Activated naive CD4-positive, alpha-beta T cell treated with anti-CD3 and anti-CD28 coated beads, Interleukin-2, amount 50 U/mL, for 24 hours (primary cell): Measurements from ENCODE around the gene ORMDL3.
"Not testable (repeated sequence)": the region's sequence is repeated elsewhere in the genome, so short reads cannot be mapped to it uniquely, and the experiment has no call there.

Experiments used
- H3K27ac Mint-ChIP-seq: one replicate; pipeline ENCODE4 v1.8.0; 2021; ENCODE audit warnings: mild to moderate bottlenecking, mixed read lengths
- H3K27me3 Mint-ChIP-seq: one replicate; pipeline ENCODE4 v1.8.0; 2021; ENCODE audit warnings: mixed read lengths
- H3K36me3 Mint-ChIP-seq: one replicate; pipeline ENCODE4 v1.8.0; 2021; ENCODE audit warnings: mixed read lengths
- H3K4me1 Mint-ChIP-seq: one replicate; pipeline ENCODE4 v1.8.0; 2021; ENCODE audit warnings: mixed read lengths
- H3K4me3 Mint-ChIP-seq: one replicate; pipeline ENCODE4 v1.8.0; 2021; ENCODE audit warnings: mild to moderate bottlenecking, mixed read lengths
- H3K9me3 Mint-ChIP-seq: one replicate; pipeline ENCODE4 v1.8.0; 2021; ENCODE audit warnings: mixed read lengths

Gene ORMDL3

DNA sequence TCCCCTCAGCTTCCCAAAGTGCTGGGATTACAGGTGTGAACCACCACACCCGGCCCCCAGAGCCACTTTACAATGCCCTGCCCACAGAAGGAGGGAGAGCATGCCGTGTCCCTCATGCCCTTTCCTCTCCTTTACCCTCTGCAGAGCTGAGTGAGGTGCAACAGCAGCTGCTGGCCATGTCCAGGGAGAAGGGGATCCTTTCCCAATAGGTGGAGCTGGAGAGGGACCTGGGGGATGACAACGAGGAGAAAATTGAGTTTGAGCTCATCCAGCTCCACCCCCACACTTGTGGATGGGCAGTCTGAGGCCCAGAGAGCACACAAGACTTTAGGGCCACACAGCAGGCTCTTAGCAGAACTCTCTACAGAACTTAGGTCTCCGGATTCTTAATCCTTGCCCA, 27.5 kb upstream of the ORMDL3 start:
- H3K27ac Mint-ChIP-seq, result no peak overlapping the region
- no peaks in the 10 kb centered on the region for H3K36me3 Mint-ChIP-seq
- H3K27me3 Mint-ChIP-seq, result no peaks in the 10 kb centered on the region
- H3K4me1 Mint-ChIP-seq, result peaks cover 19% of the 10 kb centered on the region
- no peaks in the 10 kb centered on the region for H3K9me3 Mint-ChIP-seq
- peak overlapping the region; percentile 26 for H3K4me3 Mint-ChIP-seq

DNA sequence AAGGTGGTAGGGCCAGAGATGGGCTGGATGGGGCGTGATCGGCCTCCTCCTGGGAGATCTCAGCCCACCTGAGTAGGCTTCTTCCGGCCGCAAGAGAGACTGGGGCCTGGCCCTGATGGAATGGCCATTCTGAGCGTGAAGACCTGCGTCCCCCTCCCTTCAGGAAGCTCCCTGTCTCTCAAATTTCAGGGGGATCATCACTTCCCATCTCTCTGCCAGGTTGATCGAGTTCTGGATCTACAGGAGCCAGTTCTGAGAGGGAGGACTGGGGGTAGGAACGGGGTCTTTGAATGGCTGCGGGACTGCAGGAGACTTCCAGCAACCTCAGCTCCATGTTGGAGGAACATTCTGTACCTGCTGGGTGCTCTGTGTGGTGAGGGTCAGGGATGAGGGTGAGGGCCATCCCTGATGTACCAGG, 26.1 kb upstream of the ORMDL3 start:
- Mint-ChIP-seq H3K36me3 (no peaks in the 10 kb centered on the region), H3K9me3 (no peaks in the 10 kb centered on the region), H3K27ac (peak overlapping the region; percentile 55), H3K4me1 (peaks cover 19% of the 10 kb centered on the region), H3K27me3 (no peaks in the 10 kb centered on the region), H3K4me3 (peak overlapping the region; percentile 77)

DNA sequence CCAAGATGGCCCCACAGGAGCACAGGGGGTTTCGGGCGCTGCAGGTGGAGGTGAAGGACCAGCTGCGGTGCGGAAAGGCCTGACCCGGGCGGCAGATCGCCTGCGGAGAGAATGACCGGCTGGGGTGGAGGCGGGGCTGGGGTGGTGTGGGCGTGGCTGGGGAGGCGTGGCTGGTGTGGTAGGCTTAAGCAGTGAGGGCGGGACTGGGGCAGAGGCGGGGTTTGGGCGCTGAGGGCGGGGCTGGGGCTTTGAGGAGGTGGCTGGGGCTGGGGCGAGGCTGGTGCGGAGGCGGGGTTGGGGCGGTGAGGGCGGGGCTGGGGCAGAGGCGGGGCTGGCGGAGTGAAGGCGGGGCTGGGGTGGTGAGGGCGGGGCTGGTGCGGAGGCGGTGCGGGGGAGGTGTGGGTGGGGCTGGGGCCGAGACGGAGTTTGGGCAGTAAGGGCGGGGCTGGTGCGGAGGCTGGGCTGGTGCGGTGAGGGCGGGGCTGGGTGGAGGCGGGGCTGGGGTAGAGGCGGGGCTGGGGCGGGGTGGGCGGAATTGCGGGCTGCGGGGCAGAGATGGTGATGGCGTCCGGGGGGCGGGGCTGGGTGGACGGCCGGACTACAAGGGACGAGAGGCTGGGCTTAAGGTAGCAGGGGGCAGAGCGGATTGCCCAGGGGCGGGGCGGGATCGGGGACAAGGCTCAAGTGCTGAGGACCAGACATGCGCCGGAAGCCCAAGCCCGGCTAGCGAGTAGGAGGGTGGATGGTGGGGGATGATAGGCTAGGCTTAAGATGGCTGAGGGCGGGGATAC, 25.5 kb upstream of the ORMDL3 start:
- no peaks in the 10 kb centered on the region for H3K36me3 Mint-ChIP-seq
- H3K4me1 Mint-ChIP-seq, result peaks cover 21% of the 10 kb centered on the region
- no peaks in the 10 kb centered on the region for H3K27me3 Mint-ChIP-seq
- H3K4me3 Mint-ChIP-seq, result peak overlapping the region; percentile 77
- H3K27ac Mint-ChIP-seq, result peak overlapping the region; percentile 80
- no peaks in the 10 kb centered on the region for H3K9me3 Mint-ChIP-seq

DNA sequence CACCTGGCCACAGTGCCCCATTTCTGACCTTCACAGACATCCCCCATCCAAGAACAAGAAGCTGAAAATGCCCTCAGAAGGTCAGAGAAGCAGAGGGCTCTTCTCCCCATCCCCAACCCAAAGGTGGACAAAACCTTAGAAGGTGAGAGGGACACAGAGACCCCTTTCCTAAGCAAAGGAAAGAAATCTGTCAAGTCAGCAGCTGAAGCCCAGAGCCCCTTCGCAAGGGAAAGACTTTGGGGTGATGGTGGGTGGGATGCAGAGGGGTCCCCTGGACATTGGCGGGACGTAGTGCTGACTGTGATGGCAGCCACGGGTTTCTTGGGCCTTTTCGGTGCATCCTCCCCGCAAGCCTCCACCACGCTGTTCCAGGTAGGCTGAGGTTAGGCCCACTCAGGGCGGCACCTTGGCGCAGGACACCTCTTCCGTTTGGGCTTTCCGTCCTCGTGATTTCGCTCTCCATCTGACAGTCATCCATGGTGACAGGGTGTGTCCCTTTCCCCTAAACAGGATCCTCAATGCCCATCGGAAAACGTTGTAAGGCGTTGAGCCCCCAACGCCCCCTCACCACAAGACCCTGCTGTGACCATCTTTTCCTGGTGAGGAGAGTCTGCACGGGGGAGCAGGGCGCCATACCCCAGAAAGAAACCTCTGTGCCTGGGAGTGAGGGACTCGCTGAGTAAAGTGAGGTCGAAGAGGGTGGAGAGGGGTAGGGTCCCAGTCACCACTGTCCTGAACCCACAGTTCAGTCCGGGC, 24.7 kb upstream of the ORMDL3 start:
- peak overlapping the region; percentile 68 for H3K4me3 Mint-ChIP-seq
- H3K27me3 Mint-ChIP-seq, result no peaks in the 10 kb centered on the region
- H3K36me3 Mint-ChIP-seq, result no peaks in the 10 kb centered on the region
- peak overlapping the region; percentile 80 for H3K27ac Mint-ChIP-seq
- peaks cover 28% of the 10 kb centered on the region for H3K4me1 Mint-ChIP-seq
- H3K9me3 Mint-ChIP-seq, result no peaks in the 10 kb centered on the region

DNA sequence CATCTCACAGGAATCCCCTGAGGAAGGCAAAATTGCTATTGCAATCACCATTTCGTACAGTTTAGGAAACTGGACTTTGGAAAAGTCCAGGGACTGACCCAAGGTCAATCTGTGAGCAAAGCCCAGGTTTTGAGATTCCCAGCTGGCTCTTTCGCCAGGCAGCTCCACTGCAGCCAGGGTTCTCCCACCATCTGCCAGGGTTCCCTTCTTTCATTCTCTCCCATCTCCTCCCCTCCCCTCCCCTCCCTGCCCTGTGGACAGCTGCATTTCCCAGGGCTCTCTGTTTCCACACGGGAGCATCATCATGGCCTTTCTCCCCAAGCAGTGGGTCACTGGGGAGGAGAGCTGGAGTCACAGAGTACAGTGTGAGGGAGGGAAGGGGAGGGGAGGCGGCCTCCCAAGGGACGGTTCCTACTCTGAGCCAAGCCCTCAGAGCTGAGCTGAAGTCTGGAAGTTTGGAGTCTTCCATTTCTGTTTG, 23.5 kb upstream of the ORMDL3 start:
- Mint-ChIP-seq H3K27ac (peak overlapping the region; percentile 18), H3K4me3 (no peak overlapping the region), H3K4me1 (peaks cover 28% of the 10 kb centered on the region), H3K27me3 (no peaks in the 10 kb centered on the region), H3K9me3 (no peaks in the 10 kb centered on the region), H3K36me3 (no peaks in the 10 kb centered on the region)

DNA sequence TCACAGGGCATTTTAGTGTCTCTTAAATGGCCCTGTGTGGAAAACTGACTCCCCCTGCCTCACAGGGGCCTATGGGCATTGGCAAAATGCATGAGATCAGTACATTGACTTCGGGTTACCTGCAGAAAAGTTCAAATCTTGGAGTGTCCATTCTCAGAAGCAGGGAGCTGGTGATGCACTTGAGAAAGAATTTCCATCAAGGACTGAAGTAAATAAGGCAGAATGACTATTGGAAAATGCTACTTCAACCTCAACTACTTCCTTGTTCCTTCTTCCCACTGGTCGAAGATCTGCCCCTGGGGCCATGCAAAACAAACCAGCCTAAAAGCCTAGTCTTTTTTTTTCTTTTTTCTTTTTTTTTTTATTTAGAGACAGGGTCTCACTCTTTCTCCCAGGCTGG, 21.6 kb upstream of the ORMDL3 start:
- Mint-ChIP-seq H3K27me3 (no peaks in the 10 kb centered on the region), H3K4me3 (no peak overlapping the region), H3K36me3 (no peaks in the 10 kb centered on the region), H3K4me1 (peaks cover 28% of the 10 kb centered on the region), H3K27ac (no peak overlapping the region), H3K9me3 (no peaks in the 10 kb centered on the region)

DNA sequence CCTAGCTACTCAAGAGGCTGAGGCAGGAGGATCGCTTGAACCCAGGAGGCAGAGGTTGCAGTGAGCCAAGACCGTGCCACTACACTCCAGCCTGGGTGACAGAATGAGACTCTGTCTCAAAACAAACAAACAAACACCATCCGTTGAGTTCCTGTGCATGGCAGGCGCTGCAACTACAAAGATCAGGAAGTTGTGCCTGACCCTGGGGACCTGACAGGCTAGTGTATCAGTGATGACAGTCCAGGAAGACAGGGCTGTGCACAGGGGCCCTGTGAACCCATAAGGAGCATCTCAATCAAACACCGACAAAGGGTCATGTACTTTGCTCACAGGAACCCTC, 21.1 kb upstream of the ORMDL3 start:
- H3K4me3 Mint-ChIP-seq, H3K36me3 Mint-ChIP-seq, H3K27ac Mint-ChIP-seq, H3K27me3 Mint-ChIP-seq, H3K9me3 Mint-ChIP-seq: not testable (repeated sequence)
- H3K4me1 Mint-ChIP-seq, result peaks cover 26% of the 10 kb centered on the region

DNA sequence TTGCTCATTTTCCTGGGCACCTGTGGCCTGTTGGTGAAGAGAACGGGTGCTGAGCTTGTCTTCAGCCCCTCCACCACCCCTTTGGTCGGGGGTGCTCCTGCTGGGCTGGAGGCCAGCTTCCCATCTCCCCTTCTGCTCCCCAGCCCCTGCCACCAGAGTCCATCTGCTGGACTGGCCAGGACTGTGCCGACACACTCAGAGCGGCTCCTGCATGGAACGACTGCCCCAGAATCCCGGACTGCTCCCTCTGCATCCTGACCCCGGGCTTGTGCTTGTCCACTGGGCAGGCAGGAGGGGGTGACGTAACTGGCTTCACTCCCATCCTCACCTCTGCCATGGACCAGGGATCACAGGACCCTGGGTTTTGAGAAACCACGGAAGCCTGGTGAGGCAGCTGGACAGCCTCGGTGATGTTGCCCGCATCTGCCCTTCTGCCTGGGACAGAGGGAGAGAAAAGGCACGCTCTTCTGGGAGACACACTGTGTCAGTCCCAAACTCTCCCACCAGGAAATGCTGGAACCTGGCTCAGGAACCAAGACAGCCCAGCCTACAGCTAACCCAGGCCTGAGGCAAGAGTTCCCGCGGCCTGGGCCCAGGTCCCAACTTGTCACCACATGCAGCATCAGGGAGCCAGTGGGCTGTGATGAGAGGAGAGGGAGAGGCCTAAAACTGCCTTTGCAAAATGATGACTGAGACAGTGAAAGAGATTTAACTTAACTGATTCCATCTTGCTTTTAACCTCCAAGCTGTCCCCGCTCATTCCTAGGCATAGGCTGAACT, 19.3 kb upstream of the ORMDL3 start:
- Mint-ChIP-seq H3K27me3 (no peaks in the 10 kb centered on the region), H3K9me3 (no peaks in the 10 kb centered on the region), H3K4me1 (peaks cover 17% of the 10 kb centered on the region), H3K27ac (no peak overlapping the region), H3K4me3 (no peak overlapping the region), H3K36me3 (no peaks in the 10 kb centered on the region)

DNA sequence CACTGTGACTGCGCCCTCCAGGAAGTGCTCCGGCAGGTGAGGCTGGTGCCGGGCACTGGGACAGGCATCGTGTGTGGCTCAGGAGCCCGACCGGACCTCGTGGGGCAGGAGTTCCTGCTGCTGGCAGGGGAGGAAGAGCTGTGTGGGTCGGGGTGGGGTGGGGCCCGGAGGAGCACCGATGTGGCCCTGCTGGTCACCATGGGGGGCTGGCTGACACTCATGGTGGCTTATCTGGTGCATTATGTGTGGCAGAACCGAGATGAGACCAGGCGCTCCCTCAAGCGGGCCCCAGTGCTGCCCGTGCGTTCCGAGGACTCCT, 17.0 kb upstream of the ORMDL3 start:
- Mint-ChIP-seq H3K9me3 (no peaks in the 10 kb centered on the region), H3K27ac (no peak overlapping the region), H3K36me3 (no peaks in the 10 kb centered on the region), H3K4me3 (no peak overlapping the region), H3K4me1 (peaks cover 23% of the 10 kb centered on the region), H3K27me3 (no peaks in the 10 kb centered on the region)

DNA sequence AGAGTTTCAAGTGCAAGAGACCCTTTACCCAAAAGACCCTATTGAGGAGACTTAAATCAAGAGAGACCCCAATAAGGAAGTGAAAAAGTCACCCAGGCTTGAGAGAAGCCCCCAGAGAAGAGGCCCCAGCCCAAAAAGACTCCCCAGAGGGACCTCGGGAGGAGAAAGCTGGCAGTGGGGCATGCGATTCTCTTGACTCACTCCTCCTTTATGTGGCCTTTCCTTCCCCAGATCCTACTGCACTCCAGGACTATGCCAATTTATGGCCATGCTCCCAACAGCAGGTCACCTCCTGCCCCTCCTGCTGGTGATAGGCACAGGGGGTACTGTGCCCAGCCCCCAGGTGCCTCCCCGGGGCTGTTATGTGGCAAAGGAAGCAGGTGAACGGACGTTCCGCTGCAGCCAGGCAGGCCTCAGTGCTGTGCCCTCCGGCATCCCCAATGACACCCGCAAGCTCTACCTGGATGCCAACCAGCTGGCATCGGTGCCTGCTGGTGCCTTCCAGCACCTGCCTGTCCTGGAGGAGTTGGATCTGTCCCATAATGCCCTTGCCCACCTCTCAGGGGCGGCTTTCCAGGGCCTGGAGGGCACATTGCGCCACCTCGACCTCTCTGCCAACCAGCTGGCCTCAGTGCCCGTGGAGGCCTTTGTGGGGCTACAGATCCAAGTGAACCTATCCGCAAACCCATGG, 16.4 kb upstream of the ORMDL3 start:
- no peaks in the 10 kb centered on the region for H3K9me3 Mint-ChIP-seq
- H3K4me1 Mint-ChIP-seq, result peaks cover 25% of the 10 kb centered on the region
- H3K27ac Mint-ChIP-seq, result no peak overlapping the region
- no peaks in the 10 kb centered on the region for H3K36me3 Mint-ChIP-seq
- no peaks in the 10 kb centered on the region for H3K27me3 Mint-ChIP-seq
- H3K4me3 Mint-ChIP-seq, result no peak overlapping the region

DNA sequence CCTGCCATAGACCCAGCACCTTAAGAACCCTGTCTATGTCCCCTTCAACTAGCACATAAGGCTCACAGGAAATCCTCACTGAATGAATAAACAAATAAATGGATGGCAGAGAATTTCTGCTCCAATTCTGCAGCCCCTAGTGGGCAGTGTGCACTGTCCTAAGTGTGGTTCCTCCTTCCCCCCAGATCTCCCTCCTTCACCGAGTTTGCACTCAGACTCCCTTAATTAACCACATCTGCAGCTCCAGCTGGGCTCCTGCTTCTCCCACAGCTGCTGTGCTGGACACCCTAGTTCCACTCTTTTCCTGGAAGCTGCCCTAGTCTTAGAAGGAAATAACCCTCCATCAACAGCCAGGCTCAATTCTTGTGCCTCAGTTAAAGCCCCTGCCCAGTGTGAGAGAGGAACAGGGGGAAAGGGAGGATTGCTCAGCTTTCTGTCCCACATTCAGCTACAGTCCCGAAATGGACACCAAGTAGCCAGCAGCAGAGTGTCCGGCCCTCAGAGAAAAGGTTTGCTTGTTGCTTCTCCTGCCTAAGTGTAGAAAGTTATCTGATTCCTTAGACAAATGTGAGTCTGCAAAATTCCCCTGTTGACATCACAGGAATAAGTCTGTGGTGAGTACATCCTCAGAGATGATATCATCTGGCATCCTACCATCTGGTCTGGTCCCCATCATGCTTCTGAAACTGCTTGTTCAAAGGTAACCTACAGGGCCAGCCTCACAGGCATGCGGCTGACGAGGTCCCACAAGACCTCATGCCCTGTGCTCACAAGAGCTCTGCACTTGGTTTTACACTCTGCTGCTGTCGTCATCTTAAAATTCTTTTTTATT, 12.4 kb upstream of the ORMDL3 start:
- Mint-ChIP-seq H3K4me3 (no peak overlapping the region), H3K4me1 (peaks cover 16% of the 10 kb centered on the region), H3K27ac (no peak overlapping the region), H3K9me3 (no peaks in the 10 kb centered on the region), H3K27me3 (no peaks in the 10 kb centered on the region), H3K36me3 (no peaks in the 10 kb centered on the region)

DNA sequence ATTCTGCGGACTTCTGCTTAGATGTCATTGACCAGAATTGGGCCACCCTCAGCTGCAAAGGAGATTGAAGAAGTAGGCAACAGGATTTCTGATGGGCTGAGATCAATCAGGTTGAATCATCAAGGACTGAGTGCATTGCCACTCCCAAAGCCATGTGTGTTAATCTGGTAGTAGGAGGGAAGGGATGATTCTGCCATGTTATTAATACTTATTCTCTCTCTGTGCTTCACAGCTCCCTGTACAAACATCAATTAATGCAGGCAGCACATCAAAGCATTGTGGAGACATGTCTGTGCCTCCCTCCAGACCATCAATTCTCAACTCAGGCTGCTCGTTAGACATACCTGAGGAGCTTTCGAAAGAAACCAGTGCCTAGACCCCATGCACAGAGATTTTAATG, 11.7 kb upstream of the ORMDL3 start:
- Mint-ChIP-seq H3K9me3 (no peaks in the 10 kb centered on the region), H3K4me3 (no peak overlapping the region), H3K36me3 (no peaks in the 10 kb centered on the region), H3K4me1 (peaks cover 16% of the 10 kb centered on the region), H3K27me3 (no peaks in the 10 kb centered on the region), H3K27ac (no peak overlapping the region)

DNA sequence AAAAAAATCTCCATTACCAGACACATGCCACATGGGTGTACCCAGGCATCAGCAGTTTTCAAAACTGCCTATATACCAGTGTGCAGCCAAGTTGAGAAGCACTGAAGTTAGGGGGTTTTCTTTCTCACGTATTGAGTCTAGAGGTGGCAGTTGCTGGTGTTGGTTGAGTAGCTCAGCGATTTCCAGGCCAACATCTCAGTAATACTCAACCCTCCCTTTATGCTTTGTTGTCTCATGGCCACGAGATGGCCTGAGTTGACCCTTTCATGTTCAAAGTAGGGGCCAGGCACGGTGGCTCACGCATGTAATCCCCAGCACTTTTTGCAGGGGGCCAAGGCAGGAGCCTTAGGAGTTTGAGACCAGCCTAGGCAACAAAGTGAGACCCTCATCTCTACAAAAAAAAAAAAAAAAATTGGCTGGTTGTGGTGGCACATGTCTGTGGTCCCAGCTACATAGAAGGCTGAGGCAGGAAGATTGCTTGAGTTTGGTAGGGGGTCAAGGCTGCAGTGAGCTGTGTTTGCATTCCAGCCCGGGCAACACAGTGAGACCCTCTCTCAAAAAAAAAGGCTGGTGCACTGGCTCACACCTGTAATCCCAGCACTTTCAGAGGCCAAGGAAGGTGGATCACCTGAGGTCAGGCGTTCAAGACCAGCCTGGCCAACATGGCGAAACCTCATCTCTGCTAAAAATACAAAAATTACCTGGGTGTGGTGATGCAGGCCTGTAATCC, 10.9 kb upstream of the ORMDL3 start:
- no peaks in the 10 kb centered on the region for H3K9me3 Mint-ChIP-seq
- no peak overlapping the region for H3K4me3 Mint-ChIP-seq
- H3K4me1 Mint-ChIP-seq, result peaks cover 16% of the 10 kb centered on the region
- H3K27ac Mint-ChIP-seq, result no peak overlapping the region
- no peaks in the 10 kb centered on the region for H3K36me3 Mint-ChIP-seq
- no peaks in the 10 kb centered on the region for H3K27me3 Mint-ChIP-seq

DNA sequence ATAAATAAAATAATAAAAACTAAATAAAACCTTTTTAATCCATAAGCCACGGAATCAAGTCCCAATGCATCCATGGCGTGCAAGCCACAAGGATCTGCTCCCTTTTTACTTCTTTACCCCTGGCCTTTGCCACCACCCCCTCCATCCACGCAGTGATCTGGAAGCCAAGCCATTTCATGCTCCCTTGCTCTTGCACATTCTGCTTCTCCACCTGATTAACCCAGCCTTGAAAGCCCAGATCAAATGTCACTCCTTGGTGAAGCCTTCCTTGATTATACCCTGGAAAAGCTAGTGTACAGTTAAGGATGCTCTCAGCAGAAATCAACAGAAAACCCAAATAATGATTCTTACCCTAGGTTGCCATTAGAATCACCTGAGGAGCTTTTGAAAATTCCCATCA, 10.0 kb upstream of the ORMDL3 start:
- Mint-ChIP-seq H3K4me1 (peaks cover 16% of the 10 kb centered on the region), H3K36me3 (no peaks in the 10 kb centered on the region), H3K27ac (no peak overlapping the region), H3K27me3 (no peaks in the 10 kb centered on the region), H3K4me3 (no peak overlapping the region), H3K9me3 (no peaks in the 10 kb centered on the region)
